Measurements from ENCODE around the gene TCHP.

Gene TCHP

GRCh38 chr12:109932878-109933503, 32.9 kb downstream of the TCHP start:
- DNase-seq (no peak), ATAC-seq (no peak)

DNA sequence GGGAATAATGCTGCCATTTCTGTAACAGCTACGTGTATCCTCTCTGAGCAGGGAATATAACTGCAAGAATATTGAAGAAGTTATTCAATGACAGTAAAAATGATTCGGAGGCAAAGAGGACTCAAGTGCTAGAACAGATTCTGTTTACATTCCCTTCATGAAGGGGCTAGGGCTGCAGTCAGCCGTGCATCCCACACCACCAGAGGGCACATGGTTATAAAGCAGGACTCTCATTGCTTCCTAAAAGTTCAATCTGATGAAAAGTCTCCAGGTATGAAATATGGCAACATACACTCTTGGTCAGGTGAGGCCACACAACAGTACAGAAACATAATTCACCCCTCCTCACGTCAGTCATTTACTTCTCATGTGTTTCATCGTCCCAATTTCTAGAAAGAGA, 34.0 kb downstream of the TCHP start:
- DNase-seq, result no peak
- ATAC-seq, result no peak

- DNase-seq (no peak), ATAC-seq (no peak)
These were observed 37.3 kb downstream of the TCHP start for GRCh38 chr12:109937371-109937770.

- no peak for DNase-seq
- ATAC-seq, result no peak
These were observed 38.9 kb downstream of the TCHP start for GRCh38 chr12:109938947-109939346.

DNA sequence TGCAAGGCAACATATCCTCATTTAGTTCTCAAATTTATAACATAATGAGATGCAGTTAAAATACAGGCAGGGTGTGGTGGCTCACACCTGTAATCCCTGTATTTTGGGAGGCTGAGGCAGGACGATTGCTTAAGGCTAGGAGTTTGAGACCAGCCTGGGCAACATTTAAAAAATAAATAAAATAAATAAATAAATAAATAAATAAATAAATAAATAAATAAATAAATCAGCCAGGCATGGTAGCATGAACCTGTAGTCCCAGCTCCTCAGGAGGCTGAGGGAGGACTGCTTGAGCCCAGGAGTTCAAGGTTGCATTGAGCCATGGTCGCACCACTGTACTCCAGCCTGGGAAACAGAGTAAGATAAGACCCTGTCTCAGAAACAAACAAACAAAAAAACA, 39.4 kb downstream of the TCHP start:
- ATAC-seq (no peak), DNase-seq (no peak)

- no peak for ATAC-seq
These were observed 40.4 kb downstream of the TCHP start for GRCh38 chr12:109940339-109940923.

GRCh38 chr12:109943811-109944210, 43.7 kb downstream of the TCHP start:
- DNase-seq (no peak), ATAC-seq (no peak)

More at GRCh38 chr12:109940339-109940923, 40.4 kb downstream of the TCHP start:
- DNase-seq, result no peak

- no peak for DNase-seq
- no peak for ATAC-seq
These were observed 44.7 kb downstream of the TCHP start for GRCh38 chr12:109944561-109945359.

- ATAC-seq (no peak), DNase-seq (no peak)
These were observed 46.4 kb downstream of the TCHP start for GRCh38 chr12:109946505-109946904.

- DNase-seq, result no peak
- no peak for ATAC-seq
These were observed 46.8 kb downstream of the TCHP start for GRCh38 chr12:109946913-109947312.

DNA sequence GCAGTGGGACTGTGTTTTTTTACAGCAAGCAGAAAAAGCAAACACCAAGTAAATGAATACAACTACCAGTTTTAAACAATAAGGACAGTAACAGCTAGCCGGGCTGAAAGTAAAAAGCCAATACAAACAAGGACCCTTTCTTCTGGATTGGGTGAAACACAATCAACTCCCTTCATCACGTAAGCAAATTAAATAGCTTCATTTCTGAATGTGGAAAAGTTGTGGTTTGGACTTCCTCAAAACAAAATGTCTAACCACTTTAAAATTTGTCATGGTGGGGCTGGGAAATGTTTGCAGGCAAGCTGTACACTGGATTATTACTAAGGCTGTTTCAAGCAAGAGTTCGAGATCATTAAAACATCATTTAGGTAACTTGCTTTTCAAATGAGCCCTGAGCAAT, 47.4 kb downstream of the TCHP start:
- no peak for ATAC-seq
- DNase-seq, result no peak

DNA sequence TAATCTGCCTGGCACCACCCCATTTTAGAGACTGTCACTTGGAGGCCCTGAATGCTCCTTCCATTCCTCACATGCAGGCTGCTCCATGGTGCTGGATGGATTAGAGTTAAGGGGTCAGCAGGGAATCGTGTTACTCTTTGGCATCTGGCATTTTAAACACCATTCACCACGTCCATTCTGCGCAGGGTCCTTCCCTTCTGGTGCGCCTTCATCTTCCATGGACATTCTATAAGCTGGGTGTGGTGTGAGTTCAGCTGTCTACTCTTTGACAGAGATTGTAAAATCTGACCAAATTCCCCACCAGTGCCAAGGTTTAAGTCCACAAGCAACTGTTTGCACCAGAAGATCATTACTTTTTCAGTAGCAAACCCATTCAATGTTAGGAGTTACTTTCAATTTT, 48.3 kb downstream of the TCHP start:
- DNase-seq (no peak), ATAC-seq (no peak)

DNA sequence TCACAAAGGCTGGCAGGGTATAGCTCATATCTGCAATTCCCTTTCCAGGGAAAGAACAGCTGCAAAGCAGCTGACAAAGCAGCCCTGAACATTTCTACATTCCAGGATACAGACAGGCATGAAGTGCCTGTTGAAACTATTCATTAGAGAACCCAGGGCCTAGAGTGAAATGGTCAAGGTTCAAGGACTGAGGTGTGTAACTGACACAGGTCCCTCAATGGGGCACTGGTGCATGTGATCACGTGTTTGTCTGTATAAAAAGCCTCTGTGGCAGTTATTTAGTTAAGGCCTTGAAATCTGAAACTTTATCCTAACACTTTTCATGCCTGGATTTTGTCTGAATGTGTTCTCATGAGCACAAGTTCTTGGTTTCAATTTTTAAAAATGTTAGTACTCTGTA, 49.0 kb downstream of the TCHP start:
- ATAC-seq (no peak), DNase-seq (no peak)

DNA sequence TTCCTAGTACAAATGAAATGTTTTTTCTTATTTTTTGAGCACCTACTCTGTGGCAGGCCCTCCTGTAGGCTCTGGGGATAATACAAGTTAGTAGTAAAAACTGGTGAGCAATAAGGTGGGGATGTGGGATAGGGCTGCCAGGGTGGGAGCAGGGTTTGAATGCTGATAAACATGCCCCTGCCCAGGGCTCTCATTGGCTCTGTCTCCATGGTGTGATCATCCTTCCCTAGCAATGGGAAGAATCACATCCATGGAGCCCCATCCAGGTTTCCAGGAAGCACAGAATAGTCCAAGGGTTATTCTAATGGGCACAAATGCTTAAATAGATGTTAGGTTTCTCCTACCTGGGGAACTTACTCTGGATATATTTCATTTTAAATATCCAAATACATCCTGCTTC, 50.6 kb downstream of the TCHP start:
- no peak for ATAC-seq
- DNase-seq, result no peak

GRCh38 chr12:109951136-109951535, 51.1 kb downstream of the TCHP start:
- DNase-seq, result no peak
- no peak for ATAC-seq

DNA sequence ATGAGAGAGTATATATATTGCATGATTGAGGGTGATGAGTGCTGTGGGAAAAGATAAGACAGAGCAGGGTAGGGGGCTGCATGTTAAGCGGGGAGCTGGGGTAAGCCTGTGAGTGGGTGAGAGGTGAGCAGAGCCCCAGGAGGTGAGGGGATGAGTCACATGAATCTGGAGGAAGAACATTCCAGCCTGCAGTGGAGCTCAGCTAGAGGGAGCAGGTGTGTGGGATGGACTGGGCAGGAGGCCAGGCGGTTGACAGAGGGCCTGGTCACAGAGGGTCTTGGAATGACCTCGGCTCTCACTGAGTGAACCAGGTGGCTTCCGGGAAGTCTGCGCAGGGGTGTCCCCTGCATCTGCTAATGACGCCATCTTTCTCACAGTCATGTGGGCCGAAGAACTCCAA, 51.7 kb downstream of the TCHP start:
- DNase-seq (no peak), ATAC-seq (no peak)

DNA sequence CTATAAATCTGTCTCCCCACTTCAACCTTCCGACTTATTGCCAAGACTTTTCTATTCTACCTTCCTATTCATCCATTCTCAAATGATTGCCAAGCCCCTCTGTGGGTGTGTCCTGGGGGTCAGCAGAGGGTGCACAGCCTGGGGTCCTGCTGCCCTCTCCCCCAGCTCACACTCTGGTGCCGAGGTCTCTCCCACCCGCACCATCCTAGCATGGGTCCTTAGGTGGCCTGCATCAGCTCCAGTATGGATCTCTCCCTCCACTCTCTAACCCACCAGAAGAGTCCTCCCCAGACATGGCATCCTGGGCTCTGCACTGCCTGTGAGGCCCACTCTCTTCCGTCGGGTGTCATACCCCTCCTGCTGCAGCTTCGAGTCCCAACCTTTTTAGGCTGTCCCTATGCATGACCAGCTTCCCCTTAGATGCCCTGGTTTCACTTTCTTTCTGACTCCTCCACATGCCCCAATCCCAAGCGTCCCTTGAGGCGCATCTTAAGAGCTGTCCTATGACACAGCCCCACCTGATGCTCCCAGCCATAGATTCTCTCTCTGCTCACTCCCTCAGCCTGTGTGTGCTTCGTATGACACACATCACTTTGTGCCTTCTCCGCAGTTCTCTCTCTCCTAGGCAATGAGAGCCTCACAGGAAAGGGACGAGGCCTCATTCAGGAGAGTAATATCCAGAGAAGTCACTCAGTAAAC, 52.2 kb downstream of the TCHP start:
- ATAC-seq, result no peak

DNA sequence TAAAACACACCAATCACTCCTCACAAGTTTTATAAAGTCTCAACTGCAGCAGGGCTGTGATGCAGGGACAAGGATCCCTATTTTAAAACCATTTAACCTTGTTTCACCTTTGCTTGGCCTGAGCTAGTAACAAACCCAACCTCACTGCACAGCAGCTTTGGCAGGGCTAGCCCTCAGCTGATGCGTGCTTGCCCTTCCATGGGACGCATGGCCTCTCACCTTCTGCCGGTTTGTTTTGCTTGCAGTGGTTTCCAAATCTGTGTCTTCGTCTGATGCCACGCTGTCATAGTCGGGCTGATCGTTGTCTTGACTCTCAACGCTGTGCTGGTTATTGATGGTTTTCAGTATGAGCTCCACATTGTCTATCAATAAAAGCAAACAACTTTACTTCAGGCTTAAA, 52.8 kb downstream of the TCHP start:
- ATAC-seq (no peak), DNase-seq (no peak)

More for the DNA sequence above, 52.2 kb downstream of the TCHP start:
- DNase-seq, result no peak

DNA sequence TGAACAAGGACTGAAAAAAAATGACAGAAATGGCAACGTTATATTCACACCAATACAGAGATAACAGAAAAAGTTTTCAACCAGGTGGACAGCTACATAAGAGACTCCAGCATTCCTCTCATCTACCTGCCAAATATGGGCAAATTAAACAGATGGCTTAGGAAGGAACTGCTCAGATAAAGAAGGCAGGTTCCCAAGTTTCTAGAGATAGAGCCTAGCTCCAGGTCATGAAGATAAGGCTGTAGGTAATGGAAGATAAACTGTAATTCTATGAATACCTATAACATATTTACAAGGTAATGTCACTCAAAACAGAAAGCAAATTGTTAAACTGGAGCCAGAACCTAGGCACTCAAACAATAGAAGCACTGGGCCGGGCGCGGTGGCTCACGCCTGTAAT, 53.6 kb downstream of the TCHP start:
- ATAC-seq (no peak), DNase-seq (no peak)

GRCh38 chr12:109958374-109958773, 58.3 kb downstream of the TCHP start:
- DNase-seq (no peak), ATAC-seq (no peak)

GRCh38 chr12:109959411-109960093, 59.5 kb downstream of the TCHP start:
- no peak for DNase-seq
- ATAC-seq, result no peak

DNA sequence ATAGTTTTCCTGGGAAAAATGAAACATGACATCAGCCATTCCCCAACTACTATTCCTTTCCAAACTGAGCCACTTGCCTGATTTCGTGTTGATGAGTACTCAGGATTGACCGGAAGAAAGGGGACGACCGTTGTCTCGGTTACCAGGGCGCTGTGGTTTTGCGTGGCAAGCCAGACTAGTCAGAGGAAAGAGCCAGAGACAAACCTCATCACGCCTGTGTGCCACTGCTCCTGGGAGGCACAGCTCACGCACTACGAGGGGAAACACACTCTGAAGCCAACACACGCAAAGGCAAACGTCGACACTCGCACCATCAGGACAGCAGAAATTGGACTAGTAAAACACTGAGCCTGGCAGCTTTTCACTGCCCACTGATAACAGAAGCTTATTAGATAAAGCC, 61.1 kb downstream of the TCHP start:
- DNase-seq (no peak), ATAC-seq (no peak)

Measured in stimulated activated naive CD8-positive, alpha-beta T cell treated with anti-CD3 and anti-CD28 coated beads, Interleukin-15, Interleukin-2, amounts not matched to agents 100 U/mL and 50 U/mL, for 24 hours (primary cell).